ENCODE data around the gene MAP3K6.

- no peak for TF ChIP-seq CTCF (conservative IDR thresholded peaks at IDR 0.05)
- TF ChIP-seq EZH2 (IDR thresholded peaks at IDR 0.05; ENCODE audit: low read depth), result no peak
Measured at GRCh38 chr1:27325286-27325685, 41.5 kb downstream of the MAP3K6 start.

Data from PC-9 (cell line).